H9 (cell line): ENCODE measurements around the gene ZNF17. TPM values are rescaled to one million over a fixed set of nuclear protein-coding genes. Genes with fewer than 3 reads are reported as not detected.

Experiments used
- DNase-seq: peaks from one replicate; pipeline ENCODE4 v3.0.0-alpha.2; 2017
- H2AFZ ChIP-seq: one replicate; pipeline ENCODE4 v1.6.1; 2013; ENCODE audit warnings: mild to moderate bottlenecking, low read length, control low read depth, moderate library complexity
- H2AK5ac ChIP-seq: 2 replicates; pipeline ENCODE4 v1.6.1; 2013; ENCODE audit warnings: low read length, control low read depth, mixed read lengths; ENCODE audit not compliant: insufficient read length
- H2BK120ac ChIP-seq: one replicate; pipeline ENCODE4 v1.6.1; 2013; ENCODE audit warnings: low read depth, mild to moderate bottlenecking, low read length, control low read depth, inconsistent platforms; ENCODE audit not compliant: poor library complexity, severe bottlenecking
- H2BK12ac ChIP-seq: 2 replicates; pipeline ENCODE4 v1.6.1; 2013; ENCODE audit warnings: low read length, control low read depth, mixed read lengths, low read depth; ENCODE audit not compliant: insufficient read length
- H2BK15ac ChIP-seq: 2 replicates; pipeline ENCODE4 v1.6.1; 2013; ENCODE audit warnings: low read depth, low read length, control low read depth
- H2BK20ac ChIP-seq: one replicate; pipeline ENCODE4 v1.6.1; 2013; ENCODE audit warnings: low read depth, mild to moderate bottlenecking, low read length, control low read depth, inconsistent platforms; ENCODE audit not compliant: poor library complexity, severe bottlenecking
- H2BK5ac ChIP-seq: 2 replicates; pipeline ENCODE4 v1.6.1; 2013; ENCODE audit warnings: low read length, control low read depth, mixed read lengths; ENCODE audit not compliant: insufficient read length
- H3K14ac ChIP-seq: 2 replicates; pipeline ENCODE4 v1.6.1; 2013; ENCODE audit warnings: low read length, control low read depth; ENCODE audit not compliant: insufficient read depth
- H3K18ac ChIP-seq: 2 replicates; pipeline ENCODE4 v1.6.1; 2013; ENCODE audit warnings: low read depth, mild to moderate bottlenecking, mixed read lengths, low read length, control low read depth; ENCODE audit not compliant: insufficient read length
- H3K23ac ChIP-seq: 2 replicates; pipeline ENCODE4 v1.6.1; 2013; ENCODE audit warnings: low read length, control low read depth, mixed read lengths, low read depth; ENCODE audit not compliant: insufficient read length
- H3K23me2 ChIP-seq: 2 replicates; pipeline ENCODE4 v1.6.1; 2013; ENCODE audit warnings: low read depth, mild to moderate bottlenecking, mixed read lengths, low read length, control low read depth; ENCODE audit not compliant: insufficient read length, poor library complexity, severe bottlenecking
- H3K27ac ChIP-seq: 2 replicates; pipeline ENCODE4 v1.5.1; 2013; ENCODE audit warnings: low read length, control low read depth, mixed read lengths, low read depth; ENCODE audit not compliant: insufficient read length
- H3K27me3 ChIP-seq: 2 replicates; pipeline ENCODE4 v1.6.1; 2013; ENCODE audit warnings: low read length, control low read depth, inconsistent platforms; ENCODE audit not compliant: insufficient read depth
- H3K4ac ChIP-seq: 2 replicates; pipeline ENCODE4 v1.6.1; 2013; ENCODE audit warnings: low read depth, mild to moderate bottlenecking, control low read depth, inconsistent platforms, low read length, moderate library complexity
- H3K4me1 ChIP-seq: 2 replicates; pipeline ENCODE4 v1.6.1; 2013; ENCODE audit warnings: low read length, control low read depth, inconsistent platforms; ENCODE audit not compliant: insufficient read depth
- H3K4me2 ChIP-seq: 2 replicates; pipeline ENCODE4 v1.6.1; 2013; ENCODE audit warnings: low read length, control low read depth, mixed read lengths; ENCODE audit not compliant: insufficient read length, insufficient read depth
- H3K56ac ChIP-seq: 2 replicates; pipeline ENCODE4 v1.6.1; 2013; ENCODE audit warnings: low read depth, mild to moderate bottlenecking, mixed read lengths, low read length, control low read depth; ENCODE audit not compliant: insufficient read length
- H3K79me1 ChIP-seq: 2 replicates; pipeline ENCODE4 v1.6.1; 2013; ENCODE audit warnings: low read depth, mild to moderate bottlenecking, moderate library complexity, low read length, control low read depth, inconsistent platforms; ENCODE audit not compliant: insufficient read depth, poor library complexity, severe bottlenecking
- H3K79me2 ChIP-seq: 2 replicates; pipeline ENCODE4 v1.6.1; 2013; ENCODE audit warnings: low read length, control low read depth, inconsistent platforms; ENCODE audit not compliant: insufficient read depth
- H3K9ac ChIP-seq: 2 replicates; pipeline ENCODE4 v1.6.1; 2013; ENCODE audit warnings: low read length, control low read depth, mixed read lengths; ENCODE audit not compliant: insufficient read length; ENCODE audit errors: extremely low read depth
- H3K9me3 ChIP-seq: one replicate; pipeline ENCODE4 v1.6.1; 2013; ENCODE audit warnings: low read depth, low read length, inconsistent platforms; ENCODE audit not compliant: control insufficient read depth
- H3T11ph ChIP-seq: one replicate; pipeline ENCODE4 v1.6.1; 2013; ENCODE audit warnings: mild to moderate bottlenecking, low read length, control low read depth, inconsistent platforms
- H4K20me1 ChIP-seq: one replicate; pipeline ENCODE4 v1.6.1; 2013; ENCODE audit not compliant: control insufficient read depth, insufficient read length, insufficient read depth
- H4K5ac ChIP-seq: 2 replicates; pipeline ENCODE4 v1.6.1; 2013; ENCODE audit warnings: low read depth, mild to moderate bottlenecking, mixed read lengths, low read length, control low read depth; ENCODE audit not compliant: insufficient read length
- H4K8ac ChIP-seq: replicated peaks from 2 replicates; pipeline ENCODE4 v1.6.1; 2013; ENCODE audit warnings: low read length, control low read depth, mixed read lengths, low read depth; ENCODE audit not compliant: insufficient read length
- H4K91ac ChIP-seq: 2 replicates; pipeline ENCODE4 v1.6.1; 2013; ENCODE audit warnings: low read depth, mild to moderate bottlenecking, moderate library complexity, mixed read lengths, low read length, control low read depth; ENCODE audit not compliant: insufficient read length
- H3K27ac Mint-ChIP-seq, 3 experiments: 2 replicates in 2 of 3; 3 replicates in 1 of 3; pipeline ENCODE4 v1.8.0; 2020 to 2021; ENCODE audit warnings: mixed read lengths in 3 of 3, mild to moderate bottlenecking in 1 of 3, moderate library complexity in 1 of 3
- H3K27me3 Mint-ChIP-seq: 2 replicates; pipeline ENCODE4 v1.8.0; 2021; ENCODE audit warnings: low read depth, mild to moderate bottlenecking, moderate library complexity, mixed read lengths
- H3K36me3 Mint-ChIP-seq, 3 experiments: 2 replicates in 2 of 3; 3 replicates in 1 of 3; pipeline ENCODE4 v1.8.0; 2020 to 2021; ENCODE audit warnings: low read depth in 3 of 3, mixed read lengths in 3 of 3; ENCODE audit not compliant: insufficient read depth in 1 of 3
- H3K4me1 Mint-ChIP-seq, 2 experiments: 2 replicates each; pipeline ENCODE4 v1.8.0; 2020; ENCODE audit warnings: mixed read lengths in 2 of 2
- H3K4me3 Mint-ChIP-seq, 2 experiments: 2 replicates in 1 of 2; 3 replicates in 1 of 2; pipeline ENCODE4 v1.8.0; 2020 to 2021; ENCODE audit warnings: mild to moderate bottlenecking in 2 of 2, mixed read lengths in 2 of 2, moderate library complexity in 1 of 2
- H3K9me3 Mint-ChIP-seq, 2 experiments: 2 replicates in 1 of 2; 3 replicates in 1 of 2; pipeline ENCODE4 v1.8.0; 2020; ENCODE audit warnings: mild to moderate bottlenecking in 2 of 2, mixed read lengths in 2 of 2, moderate library complexity in 1 of 2
- CTCF ChIP-seq: fragments of 200-600 bp; sonication (generic); conservative IDR thresholded peaks from 3 replicates; pipeline ENCODE4 v1.8.0; 2021; ENCODE audit warnings: antibody characterized with exemption, mild to moderate bottlenecking
- WGBS: extraction: QIAGEN DNeasy Blood & Tissue Kit; methylation state at CpG from one replicate; pipeline ENCODE4 v1.1.7; 2013; ENCODE audit warnings: missing lambda C conversion rate, low lambda C conversion rate, mixed read lengths; ENCODE audit not compliant: insufficient read length; ENCODE audit errors: extremely low coverage; 5-methylcytosine and 5-hydroxymethylcytosine counted together
- total RNA-seq: library from RNA; stranded (reverse); gene quantifications from 2 replicates; pipeline ENCODE4 v1.2.1, GENCODE V29; 2021

ZNF17 gene
- total RNA-seq, 1 experiment from 2014 or later: 16.3 TPM

DNA sequence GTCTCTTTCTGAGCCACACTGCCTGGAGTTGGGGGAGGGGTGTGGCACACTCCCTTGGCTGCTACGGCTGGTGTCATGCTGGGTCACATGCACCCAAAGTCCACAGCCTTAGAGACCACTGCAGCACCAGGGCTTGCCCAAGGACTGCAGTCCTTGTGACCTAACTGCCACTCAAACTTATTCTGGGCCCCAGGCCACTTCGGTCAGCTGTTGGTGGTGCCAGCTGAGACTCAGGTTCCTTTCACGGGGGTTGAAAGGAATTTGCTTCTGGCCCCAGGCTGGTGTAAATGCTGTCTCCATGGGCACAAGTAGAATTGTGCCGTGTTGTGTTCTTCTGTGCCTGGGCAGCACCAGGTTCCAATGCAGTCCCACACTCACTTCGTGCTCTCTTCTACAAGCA is 55.5 kb downstream of the ZNF17 start:
- Histone ChIP-seq H3K18ac (no peak overlapping the region), H3K4me1 (no peaks in the 10 kb centered on the region), H3K23ac (no peak overlapping the region), H3K79me2 (no peaks in the 10 kb centered on the region), H2BK15ac (no peak overlapping the region), H4K91ac (no peak overlapping the region), H2BK5ac (no peak overlapping the region), H3K56ac (no peak overlapping the region), H4K5ac (no peak overlapping the region), H3K14ac (no peak overlapping the region), H3T11ph (no peak overlapping the region), H3K23me2 (no peaks in the 10 kb centered on the region), H2BK12ac (no peak overlapping the region), H2BK120ac (no peak overlapping the region), H3K27ac (no peak overlapping the region), H3K9me3 (peaks cover 12% of the 10 kb centered on the region), H2AK5ac (no peak overlapping the region), H3K9ac (no peak overlapping the region), H2BK20ac (no peak overlapping the region), H2AFZ (no peak overlapping the region), H4K8ac (no peak overlapping the region), H3K27me3 (no peaks in the 10 kb centered on the region), H3K4me2 (no peak overlapping the region), H3K79me1 (no peaks in the 10 kb centered on the region), H4K20me1 (no peaks in the 10 kb centered on the region), H3K4ac (no peak overlapping the region)
- no peak for TF ChIP-seq CTCF
- Mint-ChIP-seq H3K4me1 (no peaks in the 10 kb centered on the region), H3K27me3 (peaks cover 6% of the 10 kb centered on the region), H3K27ac (no peak overlapping the region), H3K9me3 (peaks cover 78 to 87% of the 10 kb centered on the region in 2 experiments), H3K4me3 (no peak overlapping the region), H3K36me3 (peaks cover 48 to 71% (median 50%) of the 10 kb centered on the region in 3 experiments)
- no CpG with 5 or more reads among the region's 5 CpGs for WGBS
- DNase-seq: no peak

Other genes starting within 250 kb of the ZNF17 start
- not detected in 2 replicates for gene DUXA, start 243.7 kb upstream of the ZNF17 start, total RNA-seq
- gene ZNF264, start 219.7 kb upstream of the ZNF17 start, total RNA-seq: 23.4 and 25.3 TPM in 2 replicates
- gene AURKC, start 180.1 kb upstream of the ZNF17 start, total RNA-seq: 3.3 and 3.8 TPM in 2 replicates
- gene ZNF805, start 170.5 kb upstream of the ZNF17 start, total RNA-seq: 15.4 and 16.8 TPM in 2 replicates
- gene ZNF460, start 130.7 kb upstream of the ZNF17 start, total RNA-seq: 65.4 and 65.9 TPM in 2 replicates
- 8.2 and 8.4 TPM in 2 replicates for gene ZNF543, start 90.7 kb upstream of the ZNF17 start, total RNA-seq
- 13.5 and 13.9 TPM in 2 replicates for gene ZNF304, start 59.9 kb upstream of the ZNF17 start, total RNA-seq
- 10.0 and 12.4 TPM in 2 replicates for gene TRAPPC2B, start 47.6 kb upstream of the ZNF17 start, total RNA-seq
- 3.5 and 3.8 TPM in 2 replicates for gene ZNF547, start 47.6 kb upstream of the ZNF17 start, total RNA-seq
- gene ZNF548, start 21.3 kb upstream of the ZNF17 start, total RNA-seq: 13.0 and 13.9 TPM in 2 replicates
- 25.0 and 27.8 TPM in 2 replicates for gene ZNF749, start 24.2 kb downstream of the ZNF17 start, total RNA-seq
- 0.53 and 0.74 TPM in 2 replicates for gene VN1R1, start 46.0 kb downstream of the ZNF17 start, total RNA-seq
- gene ZNF772, start 66.4 kb downstream of the ZNF17 start, total RNA-seq: 11.4 and 14.4 TPM in 2 replicates
- 12.8 and 13.4 TPM in 2 replicates for gene ZNF419, start 76.6 kb downstream of the ZNF17 start, total RNA-seq
- 7.1 and 8.2 TPM in 2 replicates for gene ZNF773, start 88.8 kb downstream of the ZNF17 start, total RNA-seq
- gene ZNF549, start 116.2 kb downstream of the ZNF17 start, total RNA-seq: 10.2 and 11.6 TPM in 2 replicates
- 11.4 and 13.5 TPM in 2 replicates for gene ZNF550, start 148.7 kb downstream of the ZNF17 start, total RNA-seq
- 10.9 and 11.4 TPM in 2 replicates for gene ZNF416, start 167.8 kb downstream of the ZNF17 start, total RNA-seq
- 27.8 and 28.1 TPM in 2 replicates for gene ZIK1, start 173.0 kb downstream of the ZNF17 start, total RNA-seq
- 7.9 and 9.3 TPM in 2 replicates for gene ZNF530, start 188.7 kb downstream of the ZNF17 start, total RNA-seq
- gene ZNF134, start 203.1 kb downstream of the ZNF17 start, total RNA-seq: 43.2 and 44.1 TPM in 2 replicates
- gene ZNF211, start 222.0 kb downstream of the ZNF17 start, total RNA-seq: 12.9 and 14.8 TPM in 2 replicates